Measurements from ENCODE around the gene CDC40. TPM values are rescaled to one million over a fixed set of nuclear protein-coding genes. Genes with fewer than 3 reads are reported as not detected.

Gene CDC40
- 6.1 to 10.2 TPM (median 9.0 TPM) in 5 replicates for total RNA-seq (2022; extraction: Qiagen RNA extraction; ENCODE audit: low read depth)

GRCh38 chr6:110180228-110181008, at the start of gene CDC40:
Gene CDC40 (plus strand): TSS chr6:110180427. CDS start chr6:110180445, 18 bp downstream.

DNA sequence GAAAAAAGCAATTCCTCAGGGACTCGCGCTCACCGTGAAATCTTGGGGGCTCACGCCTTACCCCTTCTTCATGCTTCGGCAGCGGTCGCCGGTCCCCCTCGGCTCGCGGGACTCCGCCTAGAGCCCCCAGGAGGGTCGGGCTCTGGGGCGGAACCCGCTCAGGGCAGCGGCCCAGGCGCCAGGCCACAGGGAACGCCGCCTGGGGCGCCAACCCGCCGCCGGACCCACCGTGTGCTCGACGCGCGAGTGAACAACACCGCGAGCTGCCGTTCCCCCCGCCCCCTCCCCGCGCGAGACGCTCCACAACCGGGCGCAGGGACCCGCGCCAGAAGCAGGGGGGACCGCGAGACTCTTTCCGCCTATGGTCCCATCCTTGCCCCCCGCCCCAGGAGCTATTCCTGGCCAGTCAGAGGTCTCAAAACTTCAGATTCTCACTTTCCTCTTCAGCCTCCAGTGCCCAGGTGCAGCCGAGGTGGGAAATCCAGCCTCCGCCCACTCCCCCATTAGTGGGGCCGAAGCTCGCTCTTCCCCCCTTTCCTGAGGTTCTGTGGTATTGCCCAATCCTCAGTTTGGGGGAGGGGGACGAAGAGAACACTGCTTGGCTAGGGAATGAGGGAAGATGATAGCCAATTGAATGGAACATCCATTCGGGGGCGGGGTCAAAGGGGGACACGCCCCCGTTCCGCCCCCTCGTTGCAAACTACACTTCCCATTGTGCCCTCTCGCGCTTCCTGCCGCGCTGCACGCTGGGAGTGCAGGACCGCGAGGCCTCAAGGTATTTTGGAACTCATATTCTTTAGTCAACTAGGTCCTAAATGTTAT, 610 bp upstream of the CDC40 start, which contains the start of gene WASF1:
Gene WASF1, minus strand, starts transcription at position 265 of the 822 bp plus-strand sequence. CDS start 52,069 bp downstream, outside the sequence.

Other genes with a start within 250 kb of the CDC40 start
- gene GPR6, start 202.1 kb upstream of the CDC40 start, total RNA-seq (2022; extraction: Qiagen RNA extraction; ENCODE audit: low read depth), result not detected in 5 replicates
- 8.1 to 13.8 TPM (median 12.4 TPM) in 5 replicates for gene WASF1, start 757 bp upstream of the CDC40 start, total RNA-seq (2022; extraction: Qiagen RNA extraction; ENCODE audit: low read depth)
- gene METTL24, start 177.9 kb downstream of the CDC40 start, total RNA-seq (2022; extraction: Qiagen RNA extraction; ENCODE audit: low read depth), result not detected in 5 replicates
- gene DDO, start 235.1 kb downstream of the CDC40 start, total RNA-seq (2022; extraction: Qiagen RNA extraction; ENCODE audit: low read depth), result 0.07 to 0.38 TPM in 2 of 5 replicates, not detected in the others

Measured in A549 treated with ZK216348 at 1 μM for 4 hours (cell line).